H9 (cell line): ENCODE data around the gene CCM2L. TPM values are rescaled to one million over a fixed set of nuclear protein-coding genes. Genes with fewer than 3 reads are reported as not detected.

Experiments used
- DNase-seq: peaks from one replicate; pipeline ENCODE4 v3.0.0-alpha.2; 2017
- H2AFZ ChIP-seq: one replicate; pipeline ENCODE4 v1.6.1; 2013; ENCODE audit warnings: mild to moderate bottlenecking, low read length, control low read depth, moderate library complexity
- H2AK5ac ChIP-seq: 2 replicates; pipeline ENCODE4 v1.6.1; 2013; ENCODE audit warnings: low read length, control low read depth, mixed read lengths; ENCODE audit not compliant: insufficient read length
- H2BK120ac ChIP-seq: one replicate; pipeline ENCODE4 v1.6.1; 2013; ENCODE audit warnings: low read depth, mild to moderate bottlenecking, low read length, control low read depth, inconsistent platforms; ENCODE audit not compliant: poor library complexity, severe bottlenecking
- H2BK12ac ChIP-seq: 2 replicates; pipeline ENCODE4 v1.6.1; 2013; ENCODE audit warnings: low read length, control low read depth, mixed read lengths, low read depth; ENCODE audit not compliant: insufficient read length
- H2BK15ac ChIP-seq: 2 replicates; pipeline ENCODE4 v1.6.1; 2013; ENCODE audit warnings: low read depth, low read length, control low read depth
- H2BK20ac ChIP-seq: one replicate; pipeline ENCODE4 v1.6.1; 2013; ENCODE audit warnings: low read depth, mild to moderate bottlenecking, low read length, control low read depth, inconsistent platforms; ENCODE audit not compliant: poor library complexity, severe bottlenecking
- H2BK5ac ChIP-seq: 2 replicates; pipeline ENCODE4 v1.6.1; 2013; ENCODE audit warnings: low read length, control low read depth, mixed read lengths; ENCODE audit not compliant: insufficient read length
- H3K14ac ChIP-seq: 2 replicates; pipeline ENCODE4 v1.6.1; 2013; ENCODE audit warnings: low read length, control low read depth; ENCODE audit not compliant: insufficient read depth
- H3K18ac ChIP-seq: 2 replicates; pipeline ENCODE4 v1.6.1; 2013; ENCODE audit warnings: low read depth, mild to moderate bottlenecking, mixed read lengths, low read length, control low read depth; ENCODE audit not compliant: insufficient read length
- H3K23ac ChIP-seq: 2 replicates; pipeline ENCODE4 v1.6.1; 2013; ENCODE audit warnings: low read length, control low read depth, mixed read lengths, low read depth; ENCODE audit not compliant: insufficient read length
- H3K23me2 ChIP-seq: 2 replicates; pipeline ENCODE4 v1.6.1; 2013; ENCODE audit warnings: low read depth, mild to moderate bottlenecking, mixed read lengths, low read length, control low read depth; ENCODE audit not compliant: insufficient read length, poor library complexity, severe bottlenecking
- H3K27ac ChIP-seq: 2 replicates; pipeline ENCODE4 v1.5.1; 2013; ENCODE audit warnings: low read length, control low read depth, mixed read lengths, low read depth; ENCODE audit not compliant: insufficient read length
- H3K27me3 ChIP-seq: 2 replicates; pipeline ENCODE4 v1.6.1; 2013; ENCODE audit warnings: low read length, control low read depth, inconsistent platforms; ENCODE audit not compliant: insufficient read depth
- H3K4ac ChIP-seq: 2 replicates; pipeline ENCODE4 v1.6.1; 2013; ENCODE audit warnings: low read depth, mild to moderate bottlenecking, control low read depth, inconsistent platforms, low read length, moderate library complexity
- H3K4me1 ChIP-seq: 2 replicates; pipeline ENCODE4 v1.6.1; 2013; ENCODE audit warnings: low read length, control low read depth, inconsistent platforms; ENCODE audit not compliant: insufficient read depth
- H3K4me2 ChIP-seq: 2 replicates; pipeline ENCODE4 v1.6.1; 2013; ENCODE audit warnings: low read length, control low read depth, mixed read lengths; ENCODE audit not compliant: insufficient read length, insufficient read depth
- H3K56ac ChIP-seq: 2 replicates; pipeline ENCODE4 v1.6.1; 2013; ENCODE audit warnings: low read depth, mild to moderate bottlenecking, mixed read lengths, low read length, control low read depth; ENCODE audit not compliant: insufficient read length
- H3K79me1 ChIP-seq: 2 replicates; pipeline ENCODE4 v1.6.1; 2013; ENCODE audit warnings: low read depth, mild to moderate bottlenecking, moderate library complexity, low read length, control low read depth, inconsistent platforms; ENCODE audit not compliant: insufficient read depth, poor library complexity, severe bottlenecking
- H3K79me2 ChIP-seq: 2 replicates; pipeline ENCODE4 v1.6.1; 2013; ENCODE audit warnings: low read length, control low read depth, inconsistent platforms; ENCODE audit not compliant: insufficient read depth
- H3K9ac ChIP-seq: 2 replicates; pipeline ENCODE4 v1.6.1; 2013; ENCODE audit warnings: low read length, control low read depth, mixed read lengths; ENCODE audit not compliant: insufficient read length; ENCODE audit errors: extremely low read depth
- H3K9me3 ChIP-seq: one replicate; pipeline ENCODE4 v1.6.1; 2013; ENCODE audit warnings: low read depth, low read length, inconsistent platforms; ENCODE audit not compliant: control insufficient read depth
- H3T11ph ChIP-seq: one replicate; pipeline ENCODE4 v1.6.1; 2013; ENCODE audit warnings: mild to moderate bottlenecking, low read length, control low read depth, inconsistent platforms
- H4K20me1 ChIP-seq: one replicate; pipeline ENCODE4 v1.6.1; 2013; ENCODE audit not compliant: control insufficient read depth, insufficient read length, insufficient read depth
- H4K5ac ChIP-seq: 2 replicates; pipeline ENCODE4 v1.6.1; 2013; ENCODE audit warnings: low read depth, mild to moderate bottlenecking, mixed read lengths, low read length, control low read depth; ENCODE audit not compliant: insufficient read length
- H4K8ac ChIP-seq: replicated peaks from 2 replicates; pipeline ENCODE4 v1.6.1; 2013; ENCODE audit warnings: low read length, control low read depth, mixed read lengths, low read depth; ENCODE audit not compliant: insufficient read length
- H4K91ac ChIP-seq: 2 replicates; pipeline ENCODE4 v1.6.1; 2013; ENCODE audit warnings: low read depth, mild to moderate bottlenecking, moderate library complexity, mixed read lengths, low read length, control low read depth; ENCODE audit not compliant: insufficient read length
- H3K27ac Mint-ChIP-seq, 3 experiments: 2 replicates in 2 of 3; 3 replicates in 1 of 3; pipeline ENCODE4 v1.8.0; 2020 to 2021; ENCODE audit warnings: mixed read lengths in 3 of 3, mild to moderate bottlenecking in 1 of 3, moderate library complexity in 1 of 3
- H3K27me3 Mint-ChIP-seq: 2 replicates; pipeline ENCODE4 v1.8.0; 2021; ENCODE audit warnings: low read depth, mild to moderate bottlenecking, moderate library complexity, mixed read lengths
- H3K36me3 Mint-ChIP-seq, 3 experiments: 2 replicates in 2 of 3; 3 replicates in 1 of 3; pipeline ENCODE4 v1.8.0; 2020 to 2021; ENCODE audit warnings: low read depth in 3 of 3, mixed read lengths in 3 of 3; ENCODE audit not compliant: insufficient read depth in 1 of 3
- H3K4me1 Mint-ChIP-seq, 2 experiments: 2 replicates each; pipeline ENCODE4 v1.8.0; 2020; ENCODE audit warnings: mixed read lengths in 2 of 2
- H3K4me3 Mint-ChIP-seq, 2 experiments: 2 replicates in 1 of 2; 3 replicates in 1 of 2; pipeline ENCODE4 v1.8.0; 2020 to 2021; ENCODE audit warnings: mild to moderate bottlenecking in 2 of 2, mixed read lengths in 2 of 2, moderate library complexity in 1 of 2
- H3K9me3 Mint-ChIP-seq, 2 experiments: 2 replicates in 1 of 2; 3 replicates in 1 of 2; pipeline ENCODE4 v1.8.0; 2020; ENCODE audit warnings: mild to moderate bottlenecking in 2 of 2, mixed read lengths in 2 of 2, moderate library complexity in 1 of 2
- WGBS: extraction: QIAGEN DNeasy Blood & Tissue Kit; methylation state at CpG from one replicate; pipeline ENCODE4 v1.1.7; 2013; ENCODE audit warnings: missing lambda C conversion rate, low lambda C conversion rate, mixed read lengths; ENCODE audit not compliant: insufficient read length; ENCODE audit errors: extremely low coverage; 5-methylcytosine and 5-hydroxymethylcytosine counted together
- total RNA-seq: library from RNA; stranded (reverse); gene quantifications from 2 replicates; pipeline ENCODE4 v1.2.1, GENCODE V29; 2021
- TF ChIP-seq, protein P1 (sequence below): fragments of 200-600 bp; sonication (generic); conservative IDR thresholded peaks from 3 replicates; pipeline ENCODE4 v1.8.0; 2021; ENCODE audit warnings: antibody characterized with exemption, mild to moderate bottlenecking

Gene CCM2L
- total RNA-seq, 1 experiment from 2014 or later: 4.6 TPM

DNA sequence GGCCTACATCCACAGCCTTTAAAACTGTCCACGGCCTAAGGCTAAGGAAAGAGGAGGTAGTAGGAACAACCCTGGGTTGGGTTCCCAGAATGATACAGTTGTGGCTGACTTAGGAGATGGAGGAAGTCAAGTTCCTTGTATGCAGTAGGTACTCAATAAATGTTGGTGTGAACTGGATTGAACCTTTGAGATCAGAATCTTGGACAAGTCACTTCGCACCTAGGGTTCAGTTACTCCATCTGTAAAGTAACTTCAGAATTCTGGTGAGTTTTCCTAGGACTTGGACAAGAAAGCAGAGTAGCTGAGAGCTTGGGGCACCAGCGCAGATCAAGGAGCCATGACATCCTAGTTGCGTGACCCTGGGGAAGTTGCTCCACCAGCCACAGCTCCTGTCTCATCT is 33.2 kb upstream of the CCM2L start:
- H3K27ac ChIP-seq: no peak overlapping the region

More for the DNA sequence above, 33.2 kb upstream of the CCM2L start:
- Histone ChIP-seq H3K9ac (no peak overlapping the region), H3K27me3 (no peaks in the 10 kb centered on the region), H2AK5ac (no peak overlapping the region), H2BK5ac (no peak overlapping the region), H4K20me1 (no peaks in the 10 kb centered on the region), H4K5ac (no peak overlapping the region), H3T11ph (no peak overlapping the region), H3K79me2 (no peaks in the 10 kb centered on the region), H3K4me2 (no peak overlapping the region), H2BK15ac (no peak overlapping the region), H2AFZ (no peak overlapping the region), H2BK120ac (no peak overlapping the region), H4K91ac (no peak overlapping the region), H4K8ac (no peak overlapping the region), H2BK20ac (no peak overlapping the region), H3K14ac (no peak overlapping the region), H3K9me3 (no peaks in the 10 kb centered on the region), H3K4me1 (no peaks in the 10 kb centered on the region; the same call in 1 of the 2 replicates), H3K56ac (no peak overlapping the region), H3K79me1 (no peaks in the 10 kb centered on the region), H3K18ac (peak overlapping the region; percentile 1), H3K23ac (no peak overlapping the region), H3K4ac (no peak overlapping the region), H2BK12ac (no peak overlapping the region), H3K23me2 (no peaks in the 10 kb centered on the region)
- Mint-ChIP-seq H3K36me3 (no peaks in the 10 kb centered on the region), H3K27me3 (peaks cover 14% of the 10 kb centered on the region), H3K4me3 (no peak overlapping the region; a peak in 1 of 5 replicates), H3K4me1 (peaks cover 18 to 39% of the 10 kb centered on the region in 2 experiments), H3K27ac (peak overlapping the region in 2 of 3 experiments; percentile 73 to 81; a peak in 4 of 7 replicates), H3K9me3 (no peaks in the 10 kb centered on the region; a peak in 1 of 5 replicates)
- DNase-seq: no peak
- no CpG with 5 or more reads among the region's 4 CpGs for WGBS
- TF ChIP-seq, protein P1, sequence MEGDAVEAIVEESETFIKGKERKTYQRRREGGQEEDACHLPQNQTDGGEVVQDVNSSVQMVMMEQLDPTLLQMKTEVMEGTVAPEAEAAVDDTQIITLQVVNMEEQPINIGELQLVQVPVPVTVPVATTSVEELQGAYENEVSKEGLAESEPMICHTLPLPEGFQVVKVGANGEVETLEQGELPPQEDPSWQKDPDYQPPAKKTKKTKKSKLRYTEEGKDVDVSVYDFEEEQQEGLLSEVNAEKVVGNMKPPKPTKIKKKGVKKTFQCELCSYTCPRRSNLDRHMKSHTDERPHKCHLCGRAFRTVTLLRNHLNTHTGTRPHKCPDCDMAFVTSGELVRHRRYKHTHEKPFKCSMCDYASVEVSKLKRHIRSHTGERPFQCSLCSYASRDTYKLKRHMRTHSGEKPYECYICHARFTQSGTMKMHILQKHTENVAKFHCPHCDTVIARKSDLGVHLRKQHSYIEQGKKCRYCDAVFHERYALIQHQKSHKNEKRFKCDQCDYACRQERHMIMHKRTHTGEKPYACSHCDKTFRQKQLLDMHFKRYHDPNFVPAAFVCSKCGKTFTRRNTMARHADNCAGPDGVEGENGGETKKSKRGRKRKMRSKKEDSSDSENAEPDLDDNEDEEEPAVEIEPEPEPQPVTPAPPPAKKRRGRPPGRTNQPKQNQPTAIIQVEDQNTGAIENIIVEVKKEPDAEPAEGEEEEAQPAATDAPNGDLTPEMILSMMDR: no peak
